Ishikawa (cell line): ENCODE results near the gene TRAF4.

Experiments
- CEBPB ChIP-seq: IDR thresholded peaks from 2 replicates; pipeline ENCODE4 v1.6.1; 2012
- CREB1 ChIP-seq: IDR thresholded peaks from 2 replicates; pipeline ENCODE4 v1.6.1; 2012; ENCODE audit warnings: low read depth
- EGR1 ChIP-seq: IDR thresholded peaks from 2 replicates; pipeline ENCODE4 v1.6.1; 2012
- EP300 ChIP-seq: IDR thresholded peaks from 2 replicates; pipeline ENCODE4 v1.6.1; 2012; ENCODE audit warnings: borderline replicate concordance
- FOXM1 ChIP-seq: IDR thresholded peaks from 2 replicates; pipeline ENCODE4 v1.6.1; 2012; ENCODE audit warnings: low read depth, borderline replicate concordance
- MAX ChIP-seq: IDR thresholded peaks from 2 replicates; pipeline ENCODE4 v1.6.1; 2012
- NFIC ChIP-seq: IDR thresholded peaks from 2 replicates; pipeline ENCODE4 v1.6.1; 2012
- RAD21 ChIP-seq: IDR thresholded peaks from 2 replicates; pipeline ENCODE4 v1.6.1; 2012; ENCODE audit warnings: low read depth
- REST ChIP-seq: IDR thresholded peaks from 2 replicates; pipeline ENCODE4 v1.6.1; 2012; ENCODE audit warnings: low read depth, mild to moderate bottlenecking
- TAF1 ChIP-seq: IDR thresholded peaks from 2 replicates; pipeline ENCODE4 v1.6.1; 2012; ENCODE audit warnings: low read depth, mild to moderate bottlenecking
- TCF12 ChIP-seq: IDR thresholded peaks from 2 replicates; pipeline ENCODE4 v1.6.1; 2012; ENCODE audit warnings: low read depth
- TEAD4 ChIP-seq: IDR thresholded peaks from 2 replicates; pipeline ENCODE4 v1.6.1; 2012
- USF1 ChIP-seq: IDR thresholded peaks from 2 replicates; pipeline ENCODE4 v1.6.1; 2012
- YY1 ChIP-seq: IDR thresholded peaks from 2 replicates; pipeline ENCODE4 v1.6.1; 2012; ENCODE audit warnings: low read depth
- ZBTB7A ChIP-seq: IDR thresholded peaks from 2 replicates; pipeline ENCODE4 v1.6.1; 2012; ENCODE audit warnings: low read depth

The TRAF4 gene

GRCh38 chr17:28758411-28759121, 14.8 kb downstream of the TRAF4 start:
- TF ChIP-seq EP300, result no peak
- no peak for TF ChIP-seq FOXM1
- TF ChIP-seq USF1, result no peak
- no peak for TF ChIP-seq TCF12
- TF ChIP-seq MAX, result no peak
- no peak for TF ChIP-seq REST
- no peak for TF ChIP-seq ZBTB7A
- TF ChIP-seq TAF1, result no peak
- no peak for TF ChIP-seq CEBPB
- TF ChIP-seq CREB1, result no peak
- no peak for TF ChIP-seq RAD21

- TF ChIP-seq NFIC, result no peak
These were observed 15.6 kb downstream of the TRAF4 start for GRCh38 chr17:28759256-28759865.

- peak; percentile 61 for TF ChIP-seq NFIC
- TF ChIP-seq YY1, result no peak
- 0 out of 2 replicates have a peak, but pooled peaks have one; percentile 15 for TF ChIP-seq MAX
- no peak for TF ChIP-seq EGR1
- 0 out of 2 replicates have a peak, but pooled peaks have one; percentile 38 for TF ChIP-seq CEBPB
- TF ChIP-seq REST, result no peak
- peak; percentile 39; the same call in 1 of the 2 replicates for TF ChIP-seq ZBTB7A
- TF ChIP-seq TAF1, result no peak
- TF ChIP-seq FOXM1, result peak; percentile 45; the same call in 1 of the 2 replicates
- TF ChIP-seq TEAD4, result no peak; the same call in 1 of the 2 replicates
- no peak for TF ChIP-seq CREB1
- TF ChIP-seq EP300, result peak; percentile 44; the same call in 1 of the 2 replicates
- TF ChIP-seq RAD21, result no peak
- peak; percentile 32; the same call in 1 of the 2 replicates for TF ChIP-seq TCF12
- no peak for TF ChIP-seq USF1
These were observed 17.1 kb downstream of the TRAF4 start for GRCh38 chr17:28760601-28761562.

- TF ChIP-seq YY1, result no peak
These were observed 19.5 kb downstream of the TRAF4 start for GRCh38 chr17:28763137-28763799.

- no peak for TF ChIP-seq REST
- TF ChIP-seq NFIC, result peak; percentile 24; the same call in 1 of the 2 replicates
- peak; percentile 75 for TF ChIP-seq RAD21
These were observed 20.0 kb downstream of the TRAF4 start for GRCh38 chr17:28763804-28764266.
